ENCODE data around the gene CTNNA2. TPM values are rescaled to one million over a fixed set of nuclear protein-coding genes. Genes with fewer than 3 reads are reported as not detected.

The CTNNA2 gene
- total RNA-seq, 1 donor from 2014 or later = 0.13 TPM

DNA sequence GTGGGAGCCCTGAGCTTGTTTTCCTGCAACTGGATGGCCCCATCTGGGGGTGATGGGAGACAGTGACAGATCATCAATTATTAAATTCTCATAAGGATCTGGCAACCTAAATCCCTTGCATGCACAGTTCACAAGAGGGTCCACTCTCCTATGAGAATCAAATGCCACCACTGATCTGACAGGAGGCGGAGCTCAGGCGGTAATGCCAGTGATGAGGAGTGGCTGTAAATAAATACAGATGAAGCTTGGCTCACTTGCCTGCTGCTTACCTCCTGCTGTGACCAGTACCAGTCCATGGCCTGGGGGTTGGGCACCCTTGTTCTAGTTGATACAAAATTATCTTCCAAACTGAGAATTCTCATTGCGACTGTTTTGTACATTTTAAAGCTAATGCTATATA lies 258.6 kb downstream of the CTNNA2 start:
- DNase-seq (ENCODE audit: low spot score) = no peak
- intact Hi-C loops (cut with DNase I) = no loop called here

DNA sequence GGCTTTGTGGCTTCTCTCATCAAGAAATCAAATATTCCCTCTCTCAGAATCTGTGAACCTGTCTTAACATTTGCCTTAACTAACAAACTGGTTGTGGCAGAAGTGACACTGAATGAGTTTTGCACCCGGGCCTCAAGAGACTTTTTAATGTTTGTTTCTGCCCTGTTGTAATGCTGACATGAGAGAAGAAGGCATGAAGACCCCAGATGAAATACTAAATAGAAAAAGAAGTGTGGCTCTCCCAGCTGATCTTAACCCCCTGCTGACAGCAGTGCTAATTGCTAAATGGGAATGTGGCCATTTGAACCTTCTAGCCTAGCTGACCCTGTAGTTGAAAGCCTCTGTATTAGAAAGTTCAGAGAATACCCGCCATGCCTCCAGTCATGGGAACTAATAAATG lies 261.2 kb downstream of the CTNNA2 start:
- intact Hi-C loops (cut with DNase I) = no loop called here
- no peak for DNase-seq (ENCODE audit: low spot score)

DNA sequence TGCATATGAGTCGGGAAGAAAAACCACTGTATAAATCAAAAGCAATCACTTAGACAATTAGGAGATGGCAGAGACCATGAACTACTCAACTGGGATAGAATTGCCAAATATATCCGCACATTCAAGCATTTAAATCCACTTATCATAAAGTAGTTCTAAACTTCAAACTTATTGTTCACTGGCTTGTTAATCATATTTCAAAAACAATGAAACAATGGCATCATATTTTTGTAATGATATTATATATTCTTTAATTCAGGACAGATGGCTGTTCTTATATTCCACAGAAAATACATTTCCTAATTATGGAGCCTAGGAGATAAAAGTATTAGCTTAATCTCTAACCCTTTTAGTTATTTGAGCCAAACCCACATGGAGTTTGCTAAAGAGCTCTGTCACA lies 263.6 kb downstream of the CTNNA2 start:
- intact Hi-C loops (cut with DNase I) = no loop called here
- DNase-seq (ENCODE audit: low spot score) = no peak

DNA sequence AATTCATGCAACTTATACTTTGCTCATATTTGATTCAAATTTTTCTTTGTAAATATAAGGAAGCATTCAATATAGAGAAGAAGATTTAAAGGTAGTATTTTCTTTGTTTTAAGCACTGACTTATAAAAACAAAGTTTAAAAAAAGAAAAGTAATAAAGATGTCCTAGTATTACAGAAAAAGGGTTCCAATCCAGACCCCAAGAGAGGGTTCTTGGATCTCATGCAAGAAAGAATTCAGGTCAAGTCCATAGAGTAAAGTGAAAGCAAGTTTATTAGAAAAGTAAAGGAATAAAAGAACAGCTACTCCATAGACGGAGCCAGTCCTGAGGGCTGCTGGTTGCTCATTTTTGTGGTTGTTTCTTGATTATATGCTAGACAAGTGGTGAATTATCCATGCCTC lies 267.9 kb downstream of the CTNNA2 start:
- intact Hi-C loops (cut with DNase I) = no loop called here
- no peak for DNase-seq (ENCODE audit: low spot score)

DNA sequence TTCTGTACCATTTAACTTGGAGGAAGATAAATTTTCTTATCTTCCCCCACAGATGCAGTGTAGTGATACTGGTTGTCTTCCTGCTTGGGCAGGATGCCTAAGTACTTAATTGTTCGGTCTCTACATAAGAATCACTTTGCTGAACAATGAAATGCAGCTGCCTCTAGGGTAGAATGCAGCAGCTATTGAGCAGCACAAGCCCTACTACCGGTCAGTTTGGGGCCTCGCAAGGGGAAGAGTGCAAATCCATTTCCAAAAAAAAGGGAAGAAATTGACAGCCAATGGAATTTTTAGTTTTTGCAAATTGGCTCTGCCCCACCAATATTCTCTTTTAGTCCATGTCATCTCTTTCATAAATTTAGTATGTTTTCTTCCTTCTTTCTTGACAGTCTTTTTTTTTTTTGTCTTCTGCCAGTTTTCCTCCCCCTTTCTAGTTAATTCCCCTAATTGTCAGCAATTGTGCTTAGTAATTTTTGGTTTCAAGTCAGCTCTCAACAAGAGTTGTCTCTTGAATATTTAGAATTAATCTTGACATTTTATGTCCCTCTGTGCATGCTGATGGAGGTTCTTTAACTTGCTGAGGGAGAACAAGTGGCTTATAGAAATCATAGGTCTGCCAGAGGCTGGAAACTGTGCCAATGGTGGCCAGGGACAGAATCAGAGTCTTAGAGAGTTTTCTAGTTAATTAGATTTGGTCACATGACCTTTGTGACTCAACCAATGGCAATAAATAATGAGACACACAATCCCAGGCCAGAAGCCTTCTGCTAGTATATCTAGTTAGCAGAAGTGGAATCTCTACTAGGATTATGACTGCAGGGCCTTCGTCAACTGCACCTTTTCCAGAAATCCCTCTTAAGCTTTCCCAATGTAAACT lies 270.0 kb downstream of the CTNNA2 start:
- intact Hi-C loops (cut with DNase I) = no loop called here
- DNase-seq (ENCODE audit: low spot score) = no peak

DNA sequence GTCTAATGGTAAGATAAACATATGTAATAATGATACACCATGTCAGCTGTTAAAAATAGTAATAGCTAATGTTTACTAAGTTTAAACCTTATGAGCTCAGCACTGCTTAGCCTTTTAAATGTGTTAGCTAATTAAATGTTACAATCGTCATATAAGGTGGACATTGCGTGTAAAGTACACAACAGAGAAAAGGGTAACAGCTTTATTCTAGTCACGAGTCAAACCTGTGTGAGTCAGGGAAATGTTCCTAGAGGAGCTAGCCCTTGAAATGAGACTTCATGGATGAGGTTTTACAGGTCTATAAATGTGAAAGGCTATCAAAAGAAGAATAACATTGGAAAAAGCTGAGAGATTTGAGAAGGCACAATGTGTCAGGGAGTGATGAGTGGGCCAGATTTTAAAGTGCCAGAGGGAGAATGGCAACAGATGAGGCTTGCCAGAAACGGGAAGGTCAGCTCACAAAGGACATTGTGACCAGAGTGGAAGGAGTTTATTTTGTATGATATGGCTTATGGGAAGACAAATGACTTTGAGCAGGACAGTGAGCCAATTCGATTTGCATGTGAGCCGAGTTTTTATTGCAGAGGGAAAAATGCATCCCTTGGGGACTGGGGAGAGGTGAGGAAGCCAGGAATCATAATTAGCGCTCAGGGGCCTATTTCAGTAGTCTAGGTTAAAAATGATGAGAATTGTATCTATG lies 276.3 kb downstream of the CTNNA2 start:
- intact Hi-C loops (cut with DNase I) = no loop called here
- DNase-seq (ENCODE audit: low spot score) = no peak

DNA sequence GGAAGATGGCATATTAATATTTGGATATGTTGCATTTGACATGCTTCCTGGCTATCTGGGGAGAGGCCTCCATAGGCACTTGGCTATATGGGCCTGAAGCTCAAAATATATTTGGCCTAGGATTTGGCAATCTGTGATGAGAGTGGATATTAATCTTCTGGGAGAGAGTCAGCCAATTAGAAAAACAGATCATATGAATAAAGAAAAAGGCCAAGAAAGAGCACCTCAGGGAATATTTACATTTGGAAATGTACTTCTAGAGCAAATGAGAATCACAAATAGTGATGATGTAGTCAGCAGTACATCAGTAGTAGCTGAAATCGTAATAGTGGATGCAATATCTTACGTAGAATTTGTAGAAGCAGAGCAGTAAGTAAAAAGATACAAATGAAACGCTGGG lies 277.0 kb downstream of the CTNNA2 start:
- no peak for DNase-seq (ENCODE audit: low spot score)
- intact Hi-C loops (cut with DNase I) = no loop called here

DNA sequence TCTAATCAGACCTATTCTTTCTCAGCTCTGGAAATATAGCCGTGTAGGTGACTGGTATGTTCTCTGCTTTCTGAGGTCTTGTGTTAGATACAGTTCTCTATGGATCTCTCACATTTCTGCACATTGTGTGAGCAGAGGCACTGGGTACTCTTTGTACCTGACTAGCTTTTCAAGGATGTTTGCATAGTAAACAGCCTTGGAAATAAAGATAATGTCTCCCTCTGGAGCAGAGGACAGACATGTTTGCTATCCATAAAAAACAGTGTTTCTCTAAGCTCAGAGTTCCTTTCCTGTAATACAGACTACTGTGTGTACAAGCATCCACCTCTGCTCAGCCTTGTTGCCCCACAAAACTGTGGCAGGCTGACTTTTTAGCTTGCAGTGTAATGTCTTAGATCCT lies 279.2 kb downstream of the CTNNA2 start:
- no peak for DNase-seq (ENCODE audit: low spot score)
- intact Hi-C loops (cut with DNase I) = no loop called here

DNA sequence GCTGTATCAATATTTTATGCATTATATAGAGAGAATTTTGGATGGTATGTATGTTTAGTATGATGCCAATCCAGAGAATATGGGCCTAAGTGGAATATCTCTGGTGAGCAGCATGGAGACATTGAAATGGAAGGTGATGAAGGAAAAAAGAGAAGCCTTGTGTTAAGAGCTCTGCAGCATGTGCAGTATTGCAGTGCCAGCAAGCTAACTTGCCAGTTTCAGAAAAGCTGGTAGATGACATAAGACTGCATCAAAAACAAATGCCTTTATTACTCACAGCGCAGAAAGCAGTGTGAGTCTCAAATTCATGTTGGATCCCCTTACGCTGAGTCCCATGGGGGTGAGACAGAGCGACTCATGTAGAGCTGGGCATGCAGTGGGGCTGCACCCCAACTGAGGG lies 280.2 kb downstream of the CTNNA2 start:
- intact Hi-C loops (cut with DNase I) = no loop called here
- DNase-seq (ENCODE audit: low spot score) = no peak

DNA sequence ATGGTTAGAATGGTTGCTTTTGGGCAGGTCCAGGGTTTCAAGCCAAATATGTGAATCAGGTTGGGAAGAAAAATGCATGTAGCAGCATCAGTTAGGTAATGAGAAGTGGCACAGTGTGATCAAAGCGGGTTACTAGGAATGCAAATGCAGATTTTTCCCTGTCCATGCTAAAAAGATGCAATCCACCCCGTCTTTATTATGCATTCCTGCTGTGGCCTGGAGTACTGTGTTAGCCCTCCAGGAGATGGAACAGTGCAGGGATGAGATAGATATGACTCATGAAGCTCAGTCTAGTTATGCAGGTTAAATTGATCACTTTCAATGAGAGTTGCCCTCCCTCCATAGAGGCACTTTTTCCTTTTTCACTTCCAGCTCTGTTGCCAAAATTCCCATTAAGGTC lies 283.8 kb downstream of the CTNNA2 start:
- intact Hi-C loops (cut with DNase I) = no loop called here
- DNase-seq (ENCODE audit: low spot score) = no peak

DNA sequence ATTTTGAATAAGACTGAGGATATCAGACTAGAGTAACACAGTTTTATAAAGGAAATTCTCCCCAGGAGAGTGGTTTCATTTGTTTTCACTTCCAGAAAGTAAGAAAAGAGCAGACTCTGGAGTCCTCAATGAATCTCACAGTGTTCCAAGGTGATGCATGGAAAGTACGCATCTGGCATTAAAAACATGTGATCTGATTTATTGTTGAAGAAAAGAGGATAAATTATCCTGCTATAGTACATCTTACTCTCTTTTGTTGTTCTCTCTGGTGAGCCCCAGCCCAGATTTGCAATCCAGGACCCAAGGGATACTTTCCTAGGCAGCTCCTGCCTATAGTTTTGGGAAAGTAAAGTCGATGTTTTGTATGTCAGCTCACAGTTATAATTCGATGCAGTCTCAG lies 285.9 kb downstream of the CTNNA2 start:
- DNase-seq (ENCODE audit: low spot score) = no peak
- intact Hi-C loops (cut with DNase I) = no loop called here

DNA sequence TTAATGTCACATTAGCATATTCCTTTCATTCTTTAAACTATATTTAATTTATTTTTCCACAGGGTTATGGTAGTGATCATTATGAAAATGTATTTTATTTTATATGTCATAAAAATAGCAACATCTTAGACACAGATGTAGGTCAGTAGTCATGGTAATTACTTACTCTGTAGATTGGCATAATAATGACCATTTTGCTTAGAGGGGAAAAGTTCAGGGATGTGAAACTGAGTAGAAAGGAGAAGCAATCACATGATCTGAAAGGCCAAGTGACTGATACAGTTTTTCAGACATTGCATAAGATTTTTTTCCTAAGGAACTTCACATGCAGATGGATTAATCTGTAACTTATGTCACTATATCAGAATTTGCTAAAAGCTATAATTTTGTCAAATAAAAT lies 286.9 kb downstream of the CTNNA2 start:
- DNase-seq (ENCODE audit: low spot score) = no peak
- intact Hi-C loops (cut with DNase I) = no loop called here

DNA sequence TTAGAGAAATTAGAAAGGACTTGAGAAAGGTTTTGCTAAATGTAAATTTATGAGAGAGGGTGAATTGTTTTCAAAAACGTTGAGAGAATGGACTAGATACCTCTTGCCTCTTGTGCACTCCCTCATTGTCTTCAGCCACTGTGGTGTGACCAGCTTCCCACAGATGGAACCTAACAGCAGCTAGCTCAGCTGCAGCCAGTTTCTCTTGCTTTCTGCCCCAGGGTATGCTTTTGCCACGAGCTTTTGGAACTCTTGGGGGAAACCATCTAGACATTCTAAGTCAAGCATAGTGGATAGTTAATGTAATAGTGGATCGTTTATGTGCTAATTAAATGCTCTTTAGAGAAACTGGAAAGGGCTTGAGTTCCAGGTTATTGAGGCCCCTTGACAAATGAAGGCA lies 288.2 kb downstream of the CTNNA2 start:
- intact Hi-C loops (cut with DNase I) = no loop called here
- DNase-seq (ENCODE audit: low spot score) = no peak

DNA sequence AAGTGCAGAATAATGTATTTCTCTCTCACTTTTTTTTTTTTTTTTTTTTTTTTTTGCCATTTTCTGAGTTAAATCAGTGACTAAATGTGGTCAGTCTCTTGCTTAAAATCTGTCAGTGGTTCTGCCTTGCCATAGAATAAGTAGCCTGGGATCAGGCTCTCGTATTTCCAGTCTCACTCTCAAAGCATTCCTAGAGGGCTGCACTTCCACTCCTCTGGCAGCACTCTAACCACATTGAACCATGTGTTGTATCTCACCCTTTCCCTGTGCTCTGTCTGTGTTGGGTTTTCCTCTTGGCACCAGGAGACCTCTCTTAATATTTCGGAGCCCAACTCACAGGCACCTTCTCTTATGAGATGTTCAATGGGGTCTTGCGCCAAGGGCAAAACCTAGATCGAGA lies 304.4 kb downstream of the CTNNA2 start:
- intact Hi-C loops (cut with DNase I) = no loop called here

DNA sequence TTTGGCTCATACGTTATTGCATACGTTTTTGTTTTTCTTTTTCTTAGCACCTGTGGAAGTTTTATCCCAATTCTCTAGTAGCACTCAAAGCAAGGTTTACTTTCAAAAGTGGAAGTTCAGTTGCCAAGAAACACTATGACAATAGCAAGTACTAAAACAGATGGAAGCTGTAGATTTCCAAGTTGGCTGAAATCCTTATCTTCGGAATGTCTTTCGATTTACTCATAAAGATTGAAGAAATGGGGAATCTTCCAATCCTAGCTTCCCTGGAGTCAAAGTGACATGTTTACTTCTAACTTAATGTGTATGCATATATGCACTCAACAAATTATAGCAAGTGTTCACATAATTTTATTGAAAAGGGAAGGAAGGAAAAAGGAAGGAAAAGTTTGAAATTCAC lies 307.4 kb downstream of the CTNNA2 start:
- no peak for DNase-seq (ENCODE audit: low spot score)
- intact Hi-C loops (cut with DNase I) = no loop called here

More for the DNA sequence above, 304.4 kb downstream of the CTNNA2 start:
- DNase-seq (ENCODE audit: low spot score) = no peak

DNA sequence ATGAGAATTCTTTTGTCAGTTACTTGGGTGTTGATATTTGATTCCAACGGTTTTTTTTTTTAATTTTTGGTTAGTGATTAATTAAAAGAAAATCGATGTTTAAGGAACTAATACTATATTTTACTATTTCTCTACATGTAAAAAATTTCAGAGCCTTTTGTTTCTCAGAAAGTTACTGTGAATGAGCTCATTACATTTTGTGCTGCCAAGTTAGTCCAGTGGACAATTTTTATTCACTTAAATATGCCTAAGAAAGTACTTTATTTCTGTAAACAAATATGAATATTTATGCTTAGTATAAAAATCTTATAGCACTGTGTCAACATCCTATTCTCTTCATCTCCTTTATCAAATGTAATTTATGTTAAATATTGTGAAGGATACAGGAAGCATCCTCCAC lies 309.3 kb downstream of the CTNNA2 start:
- intact Hi-C loops (cut with DNase I) = no loop called here
- no peak for DNase-seq (ENCODE audit: low spot score)

DNA sequence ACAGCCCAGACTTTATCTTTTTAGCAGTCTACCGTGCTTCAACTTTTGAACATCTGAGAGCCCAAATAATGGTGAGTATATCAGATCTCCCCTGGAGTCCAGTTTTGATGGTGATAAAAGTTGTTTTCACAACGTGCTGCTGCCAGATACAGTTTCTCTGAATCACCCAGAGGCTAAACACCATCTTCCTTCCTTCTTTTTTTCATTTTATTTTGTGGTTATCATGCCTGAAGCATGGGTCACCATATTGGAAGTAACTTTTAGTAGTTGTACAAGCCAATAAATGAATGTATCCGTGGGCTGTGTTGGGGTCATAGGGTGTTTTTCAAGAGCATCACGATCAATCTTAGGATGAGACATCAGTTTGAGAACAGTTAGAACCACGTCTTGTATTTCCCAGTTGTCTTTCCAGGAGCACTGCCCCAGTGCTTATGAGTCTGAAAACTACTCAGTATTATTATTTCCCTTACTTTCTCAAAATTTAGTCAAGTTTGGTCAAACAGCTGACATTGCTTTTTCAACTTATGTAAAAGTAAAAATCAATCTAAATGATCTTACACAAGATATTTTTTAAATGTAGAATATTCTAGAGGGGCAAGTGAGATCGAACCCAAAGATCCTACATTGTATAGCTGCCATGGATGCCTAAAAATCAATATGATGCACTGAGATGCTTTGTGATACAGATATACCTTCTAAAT lies 311.4 kb downstream of the CTNNA2 start:
- intact Hi-C loops (cut with DNase I) = no loop called here
- no peak for DNase-seq (ENCODE audit: low spot score)

DNA sequence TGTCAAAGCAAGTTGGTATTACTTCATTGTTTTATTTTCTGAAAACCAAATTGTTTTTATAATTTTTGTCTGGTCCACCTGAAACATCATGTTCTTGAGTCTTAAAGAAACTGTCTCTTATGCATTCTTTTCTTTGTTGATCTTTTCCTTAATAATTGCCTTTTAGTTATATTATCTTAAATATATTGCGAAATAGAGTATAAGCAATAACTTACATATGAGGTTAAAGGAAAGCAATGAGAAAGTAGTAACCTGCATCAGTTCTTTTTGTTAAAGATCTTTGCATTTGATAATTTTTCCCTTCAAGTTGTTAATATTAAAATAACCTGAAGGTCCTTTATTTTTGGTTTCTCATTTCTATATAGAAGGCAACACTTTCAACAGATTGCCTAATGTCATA lies 315.0 kb downstream of the CTNNA2 start:
- DNase-seq (ENCODE audit: low spot score) = no peak
- intact Hi-C loops (cut with DNase I) = no loop called here

DNA sequence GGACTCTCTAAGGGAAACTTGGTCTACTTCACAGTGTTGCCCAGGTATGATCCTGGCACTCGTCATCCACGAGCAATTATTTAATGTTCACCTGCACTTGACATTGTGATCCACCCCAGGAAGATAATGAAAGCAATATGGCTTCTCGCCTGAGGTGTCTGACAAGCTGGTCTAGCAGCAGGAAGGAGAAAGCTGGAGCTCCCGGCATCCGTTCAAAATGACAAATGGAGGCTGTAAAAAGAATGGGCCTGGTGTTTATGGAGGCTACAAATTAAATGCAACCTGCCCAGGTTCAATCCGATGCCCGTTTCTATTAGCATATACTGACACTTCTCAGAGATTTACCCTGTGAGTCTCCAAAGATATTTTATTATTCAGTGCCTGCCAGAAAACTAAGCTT lies 317.6 kb downstream of the CTNNA2 start:
- no peak for DNase-seq (ENCODE audit: low spot score)
- intact Hi-C loops (cut with DNase I) = no loop called here

DNA sequence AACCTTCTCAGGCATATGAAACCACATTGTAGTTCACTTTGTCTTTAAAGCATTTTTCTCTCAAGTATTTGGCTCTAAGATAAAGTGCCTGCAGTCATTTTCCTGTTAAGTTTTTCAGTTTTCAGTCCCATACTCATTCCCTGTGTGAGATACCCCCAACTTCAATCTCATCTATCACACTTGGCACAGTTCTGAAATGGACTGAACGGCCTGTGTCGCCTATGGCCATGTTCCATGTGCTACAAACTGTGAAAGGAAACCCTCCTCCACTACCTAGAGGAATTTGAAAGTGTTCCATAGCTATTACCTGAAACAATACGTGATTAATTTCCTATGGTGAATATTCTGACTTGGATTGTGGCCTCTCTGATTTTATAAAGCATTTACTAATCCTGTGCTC lies 319.1 kb downstream of the CTNNA2 start:
- no peak for DNase-seq (ENCODE audit: low spot score)
- intact Hi-C loops (cut with DNase I) = no loop called here
